ENCODE data around the gene DNM1L.

The DNM1L gene

DNA sequence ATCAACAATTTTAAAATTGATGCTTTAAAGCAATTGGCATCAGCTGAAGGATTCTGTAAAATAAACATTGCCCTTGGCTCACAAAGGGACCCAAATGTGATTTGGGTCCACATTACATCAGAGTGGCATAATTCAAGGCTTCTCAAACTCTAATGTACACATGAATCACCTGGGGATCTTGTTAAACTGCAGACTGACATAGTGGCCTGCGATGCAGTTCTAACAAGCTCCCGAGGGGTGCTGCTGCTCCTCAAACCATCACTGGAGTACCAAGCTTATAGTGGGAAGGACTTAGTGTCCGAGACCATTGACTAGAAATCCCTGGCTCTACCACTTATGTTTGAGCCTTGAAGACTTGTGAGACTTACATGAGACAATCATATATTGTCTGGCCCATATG is 31.8 kb upstream of the DNM1L start:
- DNase-seq, result no peak
- H3K27me3 ChIP-seq (ENCODE audit: insufficient read depth, low read length, poor library complexity), result no peaks in the 10 kb centered on the region
- no peaks in the 10 kb centered on the region for H3K9me3 ChIP-seq (ENCODE audit: insufficient read depth, low read length, severe bottlenecking)
- no peak for TF ChIP-seq EZH2 (IDR thresholded peaks at IDR 0.05; ENCODE audit: borderline replicate concordance, low read depth, low read length, severe bottlenecking)
- TF ChIP-seq, protein P1, sequence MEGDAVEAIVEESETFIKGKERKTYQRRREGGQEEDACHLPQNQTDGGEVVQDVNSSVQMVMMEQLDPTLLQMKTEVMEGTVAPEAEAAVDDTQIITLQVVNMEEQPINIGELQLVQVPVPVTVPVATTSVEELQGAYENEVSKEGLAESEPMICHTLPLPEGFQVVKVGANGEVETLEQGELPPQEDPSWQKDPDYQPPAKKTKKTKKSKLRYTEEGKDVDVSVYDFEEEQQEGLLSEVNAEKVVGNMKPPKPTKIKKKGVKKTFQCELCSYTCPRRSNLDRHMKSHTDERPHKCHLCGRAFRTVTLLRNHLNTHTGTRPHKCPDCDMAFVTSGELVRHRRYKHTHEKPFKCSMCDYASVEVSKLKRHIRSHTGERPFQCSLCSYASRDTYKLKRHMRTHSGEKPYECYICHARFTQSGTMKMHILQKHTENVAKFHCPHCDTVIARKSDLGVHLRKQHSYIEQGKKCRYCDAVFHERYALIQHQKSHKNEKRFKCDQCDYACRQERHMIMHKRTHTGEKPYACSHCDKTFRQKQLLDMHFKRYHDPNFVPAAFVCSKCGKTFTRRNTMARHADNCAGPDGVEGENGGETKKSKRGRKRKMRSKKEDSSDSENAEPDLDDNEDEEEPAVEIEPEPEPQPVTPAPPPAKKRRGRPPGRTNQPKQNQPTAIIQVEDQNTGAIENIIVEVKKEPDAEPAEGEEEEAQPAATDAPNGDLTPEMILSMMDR (IDR thresholded peaks at IDR 0.05; ENCODE audit: borderline replicate concordance, extremely low read depth, low read length, poor library complexity, severe bottlenecking), result no peak
- no peak overlapping the region for H3K9ac ChIP-seq (ENCODE audit: low read depth, low read length)
- no peak overlapping the region for H3K4me2 ChIP-seq (ENCODE audit: insufficient read depth, low read length)
- no peak overlapping the region for H3K4me3 ChIP-seq (ENCODE audit: low read depth in 1 of 2, low read length in 2 of 2)
- H3K79me2 ChIP-seq (ENCODE audit: insufficient read depth, low read length), result no peaks in the 10 kb centered on the region
- no peak for ATAC-seq (ENCODE audit: insufficient read depth, low read depth)
- no peak overlapping the region for H2AFZ ChIP-seq (ENCODE audit: low read depth, low read length)
- H3K27ac ChIP-seq (ENCODE audit: low read length), result no peak overlapping the region
- no peaks in the 10 kb centered on the region for H4K20me1 ChIP-seq (ENCODE audit: insufficient read depth, low read length)
- H3K4me1 ChIP-seq (ENCODE audit: insufficient read depth, low read length), result no peaks in the 10 kb centered on the region
- no peaks in the 10 kb centered on the region for H3K36me3 ChIP-seq (ENCODE audit: insufficient read depth, low read length)

DNA sequence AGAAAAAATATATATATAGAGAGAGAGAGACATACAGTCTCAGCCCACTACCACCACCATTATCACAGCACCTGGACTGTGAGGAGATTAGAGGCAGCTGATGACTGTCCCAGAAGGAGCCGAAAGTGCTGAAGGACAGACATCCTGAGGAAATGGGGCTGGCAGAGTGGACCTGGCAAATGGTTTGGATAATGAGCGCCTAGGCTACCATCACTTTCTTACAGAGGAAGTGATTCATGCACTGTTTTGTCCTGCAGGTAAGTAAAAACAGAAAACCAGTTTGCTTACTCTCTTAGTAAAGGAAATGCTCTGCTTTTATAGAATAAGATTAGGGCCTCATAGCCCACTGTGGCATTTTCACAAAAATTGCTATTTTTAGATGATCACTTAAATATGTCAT is 28.6 kb upstream of the DNM1L start:
- no peak for DNase-seq
- ATAC-seq (ENCODE audit: insufficient read depth, low read depth), result no peak

DNA sequence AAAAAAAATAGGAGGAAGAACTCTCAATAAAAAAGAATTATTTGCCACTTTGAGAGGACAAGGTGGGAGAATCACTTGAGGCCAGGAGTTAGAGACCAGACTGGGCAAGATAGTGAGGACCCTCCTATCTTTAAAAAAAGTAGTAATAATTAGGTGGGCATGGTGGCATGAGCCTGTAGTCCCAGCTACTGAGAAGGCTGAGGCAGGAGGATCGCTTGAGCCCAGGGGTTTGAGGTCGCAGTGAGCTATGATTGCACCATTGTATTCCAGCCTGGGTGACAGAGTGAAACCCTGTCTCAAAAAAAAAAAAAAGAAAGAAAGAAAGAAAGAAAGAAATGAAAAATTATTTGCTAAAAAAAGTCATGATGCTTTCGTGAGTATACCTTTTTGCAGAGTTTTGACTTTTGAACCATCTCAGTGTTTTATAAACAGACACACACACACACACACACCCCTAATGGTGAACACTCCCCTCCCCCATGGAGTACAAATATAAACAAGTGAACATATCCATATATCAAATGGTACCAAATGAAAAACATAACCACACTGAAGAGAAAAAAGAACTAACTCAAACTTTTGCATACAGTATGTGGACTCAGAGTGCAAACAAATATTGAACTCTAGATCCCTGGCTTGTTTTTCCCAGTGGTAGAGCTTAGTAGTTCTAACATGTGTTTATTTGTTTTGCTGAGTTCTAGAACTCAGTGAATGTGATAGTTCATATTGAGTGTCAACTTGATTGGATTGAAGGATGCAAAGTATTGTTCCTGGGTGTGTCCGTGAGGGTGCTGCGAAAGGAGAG is 27.7 kb upstream of the DNM1L start:
- Histone ChIP-seq H4K20me1 (ENCODE audit: insufficient read depth, low read length) (no peaks in the 10 kb centered on the region), H3K9me3 (ENCODE audit: insufficient read depth, low read length, severe bottlenecking) (no peaks in the 10 kb centered on the region), H3K27me3 (ENCODE audit: insufficient read depth, low read length, poor library complexity) (no peaks in the 10 kb centered on the region), H2AFZ (ENCODE audit: low read depth, low read length) (no peak overlapping the region), H3K4me1 (ENCODE audit: insufficient read depth, low read length) (no peaks in the 10 kb centered on the region), H3K27ac (ENCODE audit: low read length) (no peak overlapping the region), H3K4me3 (ENCODE audit: low read depth in 1 of 2, low read length in 2 of 2) (no peak overlapping the region), H3K79me2 (ENCODE audit: insufficient read depth, low read length) (no peaks in the 10 kb centered on the region), H3K36me3 (ENCODE audit: insufficient read depth, low read length) (no peaks in the 10 kb centered on the region), H3K9ac (ENCODE audit: low read depth, low read length) (no peak overlapping the region), H3K4me2 (ENCODE audit: insufficient read depth, low read length) (no peak overlapping the region)
- DNase-seq (no peak), ATAC-seq (ENCODE audit: insufficient read depth, low read depth) (no peak)
- TF ChIP-seq, protein P1 (IDR thresholded peaks at IDR 0.05; ENCODE audit: borderline replicate concordance, extremely low read depth, low read length, poor library complexity, severe bottlenecking), result no peak
- no peak for TF ChIP-seq EZH2 (IDR thresholded peaks at IDR 0.05; ENCODE audit: borderline replicate concordance, low read depth, low read length, severe bottlenecking)

More for the DNA sequence above, 28.6 kb upstream of the DNM1L start:
- Histone ChIP-seq H3K9ac (ENCODE audit: low read depth, low read length) (no peak overlapping the region), H3K4me1 (ENCODE audit: insufficient read depth, low read length) (no peaks in the 10 kb centered on the region), H3K4me3 (ENCODE audit: low read depth in 1 of 2, low read length in 2 of 2) (no peak overlapping the region), H3K4me2 (ENCODE audit: insufficient read depth, low read length) (no peak overlapping the region), H3K36me3 (ENCODE audit: insufficient read depth, low read length) (no peaks in the 10 kb centered on the region), H3K27me3 (ENCODE audit: insufficient read depth, low read length, poor library complexity) (no peaks in the 10 kb centered on the region), H4K20me1 (ENCODE audit: insufficient read depth, low read length) (no peaks in the 10 kb centered on the region), H3K27ac (ENCODE audit: low read length) (no peak overlapping the region), H3K9me3 (ENCODE audit: insufficient read depth, low read length, severe bottlenecking) (no peaks in the 10 kb centered on the region), H3K79me2 (ENCODE audit: insufficient read depth, low read length) (no peaks in the 10 kb centered on the region), H2AFZ (ENCODE audit: low read depth, low read length) (no peak overlapping the region)
- TF ChIP-seq, protein P1 (IDR thresholded peaks at IDR 0.05; ENCODE audit: borderline replicate concordance, extremely low read depth, low read length, poor library complexity, severe bottlenecking), result no peak
- no peak for TF ChIP-seq EZH2 (IDR thresholded peaks at IDR 0.05; ENCODE audit: borderline replicate concordance, low read depth, low read length, severe bottlenecking)

All from DND-41 (cell line).